ENCODE results near the gene KRTAP5-5. TPM values are rescaled to one million over a fixed set of nuclear protein-coding genes. Genes with fewer than 3 reads are reported as not detected.

Gene KRTAP5-5
- total and polyA plus RNA-seq, 2 donors (not counting 3 experiments of a cell fraction or from before 2014, with no cell fraction given), result not detected

DNA sequence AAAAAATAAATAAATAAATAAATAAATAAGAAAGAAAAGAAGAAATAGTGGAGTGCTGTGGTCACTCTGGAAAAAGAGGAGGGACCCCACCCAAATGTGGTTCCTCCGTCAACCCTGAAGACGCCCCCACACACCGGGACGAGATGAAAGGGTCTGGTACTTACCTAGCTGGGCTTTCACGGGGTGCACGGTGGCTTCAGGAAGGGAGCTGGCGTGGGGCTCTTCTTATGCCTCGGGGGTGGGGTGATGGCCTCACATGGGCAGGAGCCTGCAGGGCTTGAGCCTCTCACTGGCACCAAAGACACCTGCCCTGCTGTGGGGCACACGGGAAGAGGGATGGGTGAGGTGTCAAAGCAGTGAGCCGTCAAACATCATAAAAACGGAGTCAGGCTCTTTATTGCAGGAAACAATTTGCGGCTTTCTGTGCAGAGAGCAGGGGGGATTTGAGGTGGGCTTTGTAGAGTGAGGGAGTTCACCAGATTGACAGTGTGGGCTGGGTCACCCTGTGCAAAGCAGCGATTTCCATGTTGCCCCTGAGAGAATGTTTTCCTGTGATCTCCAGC, 39.4 kb downstream of the KRTAP5-5 start:
- H3K79me2 ChIP-seq (ENCODE audit: control insufficient read depth, insufficient read depth, low read length), result no peaks in the 10 kb centered on the region
- no peaks in the 10 kb centered on the region for H3K4me1 ChIP-seq (ENCODE audit: control insufficient read depth, extremely low read depth, insufficient read depth, low read length)
- no peak overlapping the region for H3K4me2 ChIP-seq (ENCODE audit: insufficient read depth, low read length)
- no TSS peak for BruUV-seq (replicated peaks)
- H4K20me1 ChIP-seq (replicated peaks; ENCODE audit: control insufficient read depth, extremely low read depth, insufficient read depth, low read length), result no peaks in the 10 kb centered on the region
- H3K36me3 ChIP-seq (ENCODE audit: control insufficient read depth in 2 of 2, extremely low read depth in 1 of 2, insufficient read depth in 2 of 2, low read length in 2 of 2), result no peaks in the 10 kb centered on the region
- intact Hi-C loops (cut with micrococcal nuclease) (no loop called here), dilution Hi-C loops (cut with MboI; ENCODE audit: extremely low pct_ligation_motif_present, low sequenced_read_pairs) (no loop called here)
- TF ChIP-seq POLR2AphosphoS5 (IDR thresholded peaks at IDR 0.05; ENCODE audit: insufficient read depth, low read depth, low read length) (no peak), EZH2 (IDR thresholded peaks at IDR 0.05; ENCODE audit: borderline replicate concordance, low read depth, low read length, severe bottlenecking) (no peak), GATA2 (IDR thresholded peaks at IDR 0.05; ENCODE audit: insufficient read depth, insufficient read length, low read depth, low read length) (no peak), POLR2A (IDR thresholded peaks at IDR 0.05; ENCODE audit: low read depth, low read length) (no peak), JUN (IDR thresholded peaks at IDR 0.05; ENCODE audit: borderline replicate concordance, insufficient read depth, insufficient read length, low read depth) (no peak), MYC (IDR thresholded peaks at IDR 0.05; ENCODE audit: low read depth, low read length) (no peak), FOS (IDR thresholded peaks at IDR 0.05; ENCODE audit: borderline replicate concordance, insufficient read depth, low read length) (no peak)
- TF ChIP-seq, protein P1, sequence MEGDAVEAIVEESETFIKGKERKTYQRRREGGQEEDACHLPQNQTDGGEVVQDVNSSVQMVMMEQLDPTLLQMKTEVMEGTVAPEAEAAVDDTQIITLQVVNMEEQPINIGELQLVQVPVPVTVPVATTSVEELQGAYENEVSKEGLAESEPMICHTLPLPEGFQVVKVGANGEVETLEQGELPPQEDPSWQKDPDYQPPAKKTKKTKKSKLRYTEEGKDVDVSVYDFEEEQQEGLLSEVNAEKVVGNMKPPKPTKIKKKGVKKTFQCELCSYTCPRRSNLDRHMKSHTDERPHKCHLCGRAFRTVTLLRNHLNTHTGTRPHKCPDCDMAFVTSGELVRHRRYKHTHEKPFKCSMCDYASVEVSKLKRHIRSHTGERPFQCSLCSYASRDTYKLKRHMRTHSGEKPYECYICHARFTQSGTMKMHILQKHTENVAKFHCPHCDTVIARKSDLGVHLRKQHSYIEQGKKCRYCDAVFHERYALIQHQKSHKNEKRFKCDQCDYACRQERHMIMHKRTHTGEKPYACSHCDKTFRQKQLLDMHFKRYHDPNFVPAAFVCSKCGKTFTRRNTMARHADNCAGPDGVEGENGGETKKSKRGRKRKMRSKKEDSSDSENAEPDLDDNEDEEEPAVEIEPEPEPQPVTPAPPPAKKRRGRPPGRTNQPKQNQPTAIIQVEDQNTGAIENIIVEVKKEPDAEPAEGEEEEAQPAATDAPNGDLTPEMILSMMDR (IDR thresholded peaks at IDR 0.05; ENCODE audit: extremely low read depth in 1 of 2, insufficient read depth in 1 of 2, low read depth in 1 of 2, low read length in 2 of 2), result no peak
- TF ChIP-seq, protein P2, sequence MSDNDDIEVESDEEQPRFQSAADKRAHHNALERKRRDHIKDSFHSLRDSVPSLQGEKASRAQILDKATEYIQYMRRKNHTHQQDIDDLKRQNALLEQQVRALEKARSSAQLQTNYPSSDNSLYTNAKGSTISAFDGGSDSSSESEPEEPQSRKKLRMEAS (IDR thresholded peaks at IDR 0.05; ENCODE audit: insufficient read depth, insufficient read length), result no peak
- DNase-seq (ENCODE audit: low read depth, low spot score), result no peak
- ChIA-PET POLR2A (no interaction called here), CTCF (interaction anchor here (1.0 kb wide), 1 partner anchor 16 kb away, joined by 3 read pairs; no protein-coding TSS in a partner anchor)
- H3K9me3 ChIP-seq (replicated peaks; ENCODE audit: control insufficient read depth, insufficient read depth, low read length), result no peaks in the 10 kb centered on the region
- no peaks in the 10 kb centered on the region for H3K9me1 ChIP-seq (replicated peaks; ENCODE audit: control insufficient read depth, extremely low read depth, insufficient read depth, low read length)
- H3K27me3 ChIP-seq (ENCODE audit: control insufficient read depth in 2 of 2, insufficient read depth in 2 of 2, low read length in 2 of 2), result peaks cover 8 to 10% of the 10 kb centered on the region in 2 experiments
- H3K4me3 ChIP-seq (replicated peaks in 1 of 3; ENCODE audit: insufficient read depth in 1 of 3, low read depth in 1 of 3, low read length in 3 of 3), result no peak overlapping the region
- H3K9ac ChIP-seq (replicated peaks; ENCODE audit: extremely low read depth, insufficient read depth, low read length), result no peak overlapping the region
- no peak for FAIRE-seq
- H2AFZ ChIP-seq (ENCODE audit: low read depth, low read length), result no peak overlapping the region
- H3K27ac ChIP-seq (ENCODE audit: insufficient read depth, low read depth, low read length), result no peak overlapping the region
